DMS 273 (cell line): ENCODE results near the gene MTA1.

ENCODE experiments used
- DNase-seq: peaks from one replicate; lab custom pipeline; 2025; ENCODE audit not compliant: unreplicated experiment; lab: John Stamatoyannopoulos, UW

MTA1 gene

GRCh38 chr14:105495990-105496830 is 76.6 kb downstream of the MTA1 start:
- no peak for DNase-seq

GRCh38 chr14:105496831-105497591 is 77.4 kb downstream of the MTA1 start:
- DNase-seq: no peak

- no peak for DNase-seq
Observed at GRCh38 chr14:105497671-105498429, 78.2 kb downstream of the MTA1 start.

- DNase-seq: peak; percentile 49
Observed at GRCh38 chr14:105498430-105499255, 79.0 kb downstream of the MTA1 start.

- no peak for DNase-seq
Observed at GRCh38 chr14:105499256-105500035, 79.8 kb downstream of the MTA1 start.

- no peak for DNase-seq
Observed at GRCh38 chr14:105500036-105500725, 80.6 kb downstream of the MTA1 start.

- DNase-seq: no peak
Observed at GRCh38 chr14:105500726-105501101, 81.1 kb downstream of the MTA1 start.

GRCh38 chr14:105501504-105502291 is 82.1 kb downstream of the MTA1 start:
- no peak for DNase-seq

GRCh38 chr14:105502446-105503295 is 83.0 kb downstream of the MTA1 start:
- no peak for DNase-seq

GRCh38 chr14:105503296-105503640 is 83.6 kb downstream of the MTA1 start:
- DNase-seq: no peak

- DNase-seq: no peak
Observed at GRCh38 chr14:105503935-105504692, 84.5 kb downstream of the MTA1 start.

- no peak for DNase-seq
Observed at GRCh38 chr14:105505101-105505500, 85.5 kb downstream of the MTA1 start.

- DNase-seq: no peak
Observed at GRCh38 chr14:105507247-105507646, 87.6 kb downstream of the MTA1 start.

GRCh38 chr14:105508069-105508468 is 88.4 kb downstream of the MTA1 start:
- no peak for DNase-seq

GRCh38 chr14:105508601-105509000 is 89.0 kb downstream of the MTA1 start:
- no peak for DNase-seq

GRCh38 chr14:105517096-105517495 is 97.5 kb downstream of the MTA1 start:
- no peak for DNase-seq
